Left cardiac atrium (tissue), 4 donors: ENCODE measurements around the gene GPX4. TPM values are rescaled to one million over a fixed set of nuclear protein-coding genes. Genes with fewer than 3 reads are reported as not detected.
"Not testable (repeated sequence)": the region's sequence is repeated elsewhere in the genome, so short reads cannot be mapped to it uniquely, and the experiment has no call there.

ENCODE experiments used
- ATAC-seq, 2 donors: fragments of 200-7000 bp; cut with Tn5 transposase; one replicate each; pipeline ENCODE4 v1.9.1; 2020; ENCODE audit warnings: mild to moderate bottlenecking in 2 of 2, moderate library complexity in 2 of 2
- DNase-seq: peaks from one replicate; pipeline ENCODE4 v3.0.0-alpha.2; 2020
- intact Hi-C, 2 donors: fragments of 100-400 bp; cut with DNase I; formaldehyde crosslinking; loops; one replicate each; pipeline versions ENCODE4 v1.14.1 to v1.15.1; 2022 to 2023
- total RNA-seq, 2 donors: library from RNA; stranded (reverse); fragmentation: NEBNext Ultra II Directional; extraction: Animal tissue kit (Norgen Biotek cat#: 25700); gene quantifications; one replicate each; pipeline ENCODE4 v1.2.1, GENCODE V29; 2021
- donor health status: DM: no; HTN: yes; CAD: no.
- donor health status: DM: no; HTN: yes; CAD: no; lungs with severe emphysema.
- donor health status: DM: yes; HTN: yes; CAD: no.
- donor health status: Dilated cardiomyopathy.

GPX4 gene
- total RNA-seq, 2 donors from 2014 or later, result 378 to 432 TPM

DNA sequence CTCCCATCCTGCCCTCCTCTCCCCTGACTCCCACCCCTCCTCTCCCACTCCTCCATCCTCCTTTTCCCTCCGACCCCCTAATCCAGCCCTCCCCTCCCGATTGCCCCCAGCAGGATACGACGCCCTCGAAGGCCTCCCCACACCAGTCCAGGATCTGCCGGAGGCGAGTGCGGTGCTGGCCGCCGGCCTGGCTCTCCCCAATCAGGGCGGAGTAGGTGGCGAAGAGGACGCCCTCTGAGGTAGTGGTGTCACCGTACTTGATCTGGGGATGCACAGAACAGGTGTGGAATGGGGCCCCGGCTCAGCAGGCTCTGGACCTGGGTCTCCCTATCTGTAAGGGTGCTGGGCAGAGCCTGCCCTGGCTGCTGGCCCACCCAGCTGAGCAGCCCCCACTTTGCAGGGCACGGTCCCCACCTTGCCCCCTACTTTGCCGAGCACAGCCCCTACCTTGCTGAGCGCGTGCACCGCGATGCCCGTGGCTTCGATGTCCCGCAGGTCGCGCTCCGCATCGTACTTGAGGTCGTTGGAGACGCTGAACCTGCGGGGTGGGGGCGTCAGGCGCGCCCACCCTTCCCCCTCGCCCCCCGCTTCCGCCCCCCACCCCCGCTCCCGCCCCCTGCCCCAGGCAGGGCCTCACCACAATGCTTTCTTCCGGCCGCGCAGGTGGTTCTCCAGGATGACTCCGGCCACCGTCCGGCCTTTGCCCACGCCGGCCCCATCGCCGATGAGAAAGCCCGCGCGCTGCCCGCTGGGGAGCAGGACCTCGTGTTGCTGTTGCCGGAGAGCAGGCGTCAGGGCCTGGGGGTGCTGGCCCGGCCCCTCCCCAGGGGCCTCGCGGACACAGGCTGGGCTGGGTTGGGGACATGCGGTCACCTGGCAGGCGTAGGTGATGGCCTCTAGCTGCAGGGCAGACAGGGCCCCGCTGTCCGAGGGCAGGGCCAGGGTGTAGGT, 18.5 kb downstream of the GPX4 start:
- DNase-seq, result peak; percentile 20
- intact Hi-C loops, result no loop called here
- no peak for ATAC-seq

DNA sequence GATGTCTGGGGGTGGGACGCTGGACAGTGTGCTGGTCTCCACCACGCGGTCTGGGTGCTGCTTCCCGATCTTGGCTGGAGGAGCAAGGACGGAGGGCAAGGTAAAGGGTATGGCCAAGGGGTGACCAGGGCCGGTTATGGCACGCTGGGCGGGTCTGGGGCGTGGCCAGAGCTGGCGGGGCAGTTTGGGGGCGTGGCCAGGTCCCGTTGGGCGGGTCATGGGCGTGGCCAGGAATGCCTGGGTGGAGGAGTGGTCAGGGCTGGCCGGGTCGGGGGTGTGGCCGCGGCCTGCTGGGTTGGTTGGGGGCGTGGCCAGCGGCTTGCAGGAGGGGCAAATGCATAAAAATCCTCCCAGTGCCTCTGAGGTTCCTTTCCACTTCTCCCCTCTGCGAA, 19.2 kb downstream of the GPX4 start:
- DNase-seq (peak; percentile 81), ATAC-seq (peak; percentile 70 to 75)
- intact Hi-C loops, result no loop called here

DNA sequence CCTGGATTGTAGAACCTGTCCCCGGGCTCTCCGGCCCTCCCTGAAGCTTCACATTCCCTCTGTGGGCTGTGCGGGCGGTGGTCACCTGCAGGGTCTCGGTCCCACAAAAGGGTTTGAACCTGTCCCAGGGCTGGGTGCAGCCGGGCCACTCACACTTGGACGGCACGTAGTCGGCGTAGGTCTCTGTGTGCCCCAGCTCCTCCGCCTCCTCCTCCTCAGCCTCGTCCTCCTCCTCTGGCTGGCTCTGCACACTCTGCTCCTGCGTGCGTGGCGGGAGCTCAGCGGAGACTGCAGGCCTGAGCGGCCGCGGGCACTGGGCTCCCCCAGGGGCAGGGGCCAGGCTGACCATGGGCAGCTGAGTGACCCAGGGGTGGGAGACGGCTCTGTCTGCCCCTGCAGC, 19.6 kb downstream of the GPX4 start:
- intact Hi-C loops, result no loop called here
- DNase-seq (no peak), ATAC-seq (no peak)

- intact Hi-C loops, result no loop called here
- DNase-seq (peak; percentile 22), ATAC-seq (no peak)
Measured at GRCh38 chr19:1123885-1124677, 20.3 kb downstream of the GPX4 start.

GRCh38 chr19:1125601-1126467, 22.0 kb downstream of the GPX4 start:
- intact Hi-C loops, result no loop called here
- no peak for ATAC-seq
- no peak for DNase-seq

DNA sequence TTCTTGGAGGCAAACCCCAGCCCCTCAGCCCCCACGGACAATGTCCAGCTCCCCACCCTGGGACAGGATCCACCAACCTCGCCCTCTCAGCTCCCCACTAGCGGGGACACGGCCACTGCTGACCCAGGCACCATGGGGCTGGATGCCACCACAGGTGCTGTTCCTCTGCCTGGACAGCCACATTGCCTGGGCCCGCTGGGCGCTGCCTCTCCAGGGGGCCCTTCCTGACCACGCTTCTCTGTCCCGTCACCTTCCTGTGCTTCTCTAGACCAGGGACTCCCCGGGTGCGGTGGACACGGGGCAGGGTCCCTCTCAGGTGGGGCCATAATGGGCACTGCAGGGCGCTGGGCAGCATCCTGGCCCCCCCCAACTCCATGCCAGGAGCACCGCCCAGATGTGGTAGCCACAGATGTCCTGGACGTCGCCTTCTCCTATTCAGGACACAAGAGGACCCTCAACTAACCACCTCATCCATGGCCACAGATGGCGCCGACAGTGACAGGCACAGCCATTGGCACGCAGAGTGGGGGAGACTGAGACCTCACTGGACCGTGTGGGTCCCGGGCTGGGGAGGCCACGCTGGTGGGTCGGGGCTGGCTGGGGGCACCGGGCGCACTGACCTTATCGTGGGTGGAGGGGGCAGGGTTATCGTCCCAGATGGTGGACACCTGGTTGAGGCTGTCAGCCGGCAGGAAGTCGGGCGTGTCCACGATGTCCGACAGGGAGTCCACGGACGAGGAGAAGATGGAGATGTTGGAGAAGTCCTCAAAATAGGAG, 23.4 kb downstream of the GPX4 start:
- intact Hi-C loops, result no loop called here
- ATAC-seq, result no peak
- no peak for DNase-seq

DNA sequence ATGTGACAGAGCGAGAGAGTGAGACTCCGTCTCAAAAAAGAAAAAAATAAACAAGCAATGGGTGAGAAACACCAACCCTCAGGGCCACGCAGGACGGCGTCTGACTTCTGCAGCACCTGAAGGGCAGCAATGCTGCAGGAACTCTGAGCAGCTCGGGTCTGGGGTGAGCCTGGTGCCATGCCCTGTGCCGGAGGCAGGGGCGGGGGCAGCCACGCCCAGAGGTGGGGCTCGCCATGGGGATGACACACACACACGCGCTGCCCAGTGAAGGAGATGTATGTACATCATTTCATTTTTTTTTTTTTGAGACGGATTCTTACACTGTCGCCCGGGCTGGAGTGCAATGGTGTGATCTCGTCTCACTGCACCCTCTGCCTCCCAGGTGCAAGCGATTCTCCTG, 24.3 kb downstream of the GPX4 start:
- no peak for DNase-seq
- ATAC-seq, result no peak
- intact Hi-C loops, result no loop called here

DNA sequence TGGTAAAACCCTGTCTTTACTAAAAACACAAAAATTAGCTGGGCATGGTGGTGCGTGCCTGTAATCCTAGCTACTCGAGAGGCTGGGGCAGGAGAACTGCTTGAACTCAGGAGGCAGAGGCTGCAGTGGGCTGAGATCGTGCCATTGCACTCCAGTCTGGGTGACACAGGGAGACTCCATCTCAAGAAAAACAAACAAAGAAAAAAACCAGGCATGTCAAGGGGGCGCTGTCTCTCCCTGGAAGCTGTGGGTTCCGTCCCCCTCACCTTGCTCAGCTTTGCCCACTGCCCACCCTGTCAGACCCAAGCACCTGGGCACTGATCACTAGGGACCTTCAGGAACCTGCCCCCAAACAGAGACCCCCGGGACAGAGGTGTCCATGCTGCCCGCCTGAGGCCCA, 25.3 kb downstream of the GPX4 start:
- ATAC-seq, DNase-seq: not testable (repeated sequence)

GRCh38 chr19:1129535-1129934, 25.7 kb downstream of the GPX4 start:
- DNase-seq (peak; percentile 26), ATAC-seq (no peak)
- intact Hi-C loops, result no loop called here

More for the DNA sequence above, 25.3 kb downstream of the GPX4 start:
- intact Hi-C loops, result not testable (repeated sequence)

DNA sequence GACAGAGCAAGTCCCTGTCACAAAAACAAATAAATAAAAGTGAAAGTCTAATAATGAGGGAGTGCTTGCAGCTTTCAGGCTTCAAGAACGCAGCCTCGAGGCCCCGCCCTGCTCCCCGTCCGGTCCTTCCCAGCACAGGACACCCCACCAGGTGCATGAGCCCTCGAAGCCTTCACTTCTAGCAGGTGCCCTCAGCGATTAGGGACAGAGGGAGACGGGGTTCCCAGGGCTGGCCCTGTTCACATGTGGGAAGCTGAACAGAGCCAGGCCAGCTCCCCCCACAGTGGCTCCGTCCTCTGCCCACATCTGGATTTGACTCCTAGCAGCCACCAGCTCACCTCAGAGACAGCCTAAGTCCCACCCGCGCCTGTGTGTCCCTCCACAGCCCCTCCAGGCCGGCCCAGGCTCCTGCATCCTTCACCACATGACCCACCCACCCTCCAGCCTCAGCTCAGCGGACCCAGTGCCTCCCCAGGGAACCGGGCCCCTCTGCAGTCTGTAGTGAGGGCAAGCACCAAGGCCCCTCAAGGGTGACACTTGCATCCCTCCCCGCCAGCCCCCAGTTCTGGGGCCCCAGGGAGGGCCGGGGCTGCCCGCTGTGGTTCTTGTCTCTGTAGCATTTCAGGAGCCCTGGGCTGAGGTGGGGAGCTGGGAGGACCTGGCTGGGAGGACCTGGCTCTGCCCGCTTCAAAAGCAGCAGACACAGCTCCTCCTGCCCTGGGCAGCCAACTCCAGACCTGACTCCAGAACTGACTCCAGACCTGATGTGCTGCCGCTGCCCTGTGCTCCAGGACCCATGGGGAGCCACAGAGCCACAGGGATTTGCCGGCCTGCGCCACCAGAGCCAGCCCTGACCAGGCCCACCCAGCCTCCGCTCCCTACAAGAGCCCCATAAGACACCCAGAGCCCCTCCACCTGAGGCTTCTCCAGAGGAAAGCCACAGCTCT, 27.2 kb downstream of the GPX4 start:
- peak; percentile 40 for DNase-seq
- peak in 1 of 2 donors; percentile 4 for ATAC-seq
- intact Hi-C loops, result loop anchor here in 1 of 2 donors (5.0 kb wide), 1 partner anchor 41 kb away; the partner anchor contains the start of gene SBNO2

DNA sequence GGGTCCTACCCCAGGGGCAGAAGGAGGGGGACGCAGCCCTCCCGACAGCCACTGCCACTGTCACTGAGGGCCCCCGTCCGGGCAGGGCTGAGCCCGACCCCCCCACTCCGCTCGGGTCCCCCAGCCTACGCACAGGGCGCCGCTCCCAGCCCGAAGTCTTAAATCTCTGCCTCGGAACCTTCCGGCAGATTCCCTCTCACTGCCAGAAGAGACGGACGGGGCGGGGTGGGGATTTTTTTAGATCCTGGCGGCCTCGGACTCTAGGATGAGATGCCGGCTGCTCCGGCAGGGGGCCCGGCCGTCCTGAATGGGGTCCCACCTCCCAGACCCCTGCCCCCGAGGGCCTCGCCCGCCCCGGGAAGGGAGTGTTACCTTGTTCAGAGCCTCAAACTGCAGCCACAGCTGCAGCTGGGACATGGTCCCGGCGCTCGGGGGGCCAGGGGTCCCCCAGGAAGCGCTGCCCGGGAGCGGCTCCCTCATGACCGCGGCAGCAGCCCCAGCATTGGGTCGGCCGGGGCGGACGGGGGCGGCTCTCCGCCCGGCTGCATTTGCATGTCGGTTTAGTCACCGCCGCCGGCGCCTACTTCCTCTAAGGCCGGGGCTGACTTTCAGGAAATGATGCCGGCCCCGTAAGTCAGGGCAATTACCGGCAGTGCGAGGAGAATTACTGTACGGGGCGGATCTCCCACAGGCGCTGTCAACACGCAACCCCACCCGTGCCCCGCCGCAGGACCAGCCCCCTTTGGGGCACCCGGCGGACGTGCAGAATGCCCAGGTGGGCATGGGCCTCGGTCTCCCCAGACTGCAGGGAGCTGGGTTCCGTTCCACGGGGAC, 28.1 kb downstream of the GPX4 start:
- intact Hi-C loops, result loop anchor here in 1 of 2 donors (5.0 kb wide), 1 partner anchor 40 kb away; the partner anchor contains the start of gene SBNO2
- peak; percentile 77 to 86 for ATAC-seq
- DNase-seq, result peak; percentile 96

DNA sequence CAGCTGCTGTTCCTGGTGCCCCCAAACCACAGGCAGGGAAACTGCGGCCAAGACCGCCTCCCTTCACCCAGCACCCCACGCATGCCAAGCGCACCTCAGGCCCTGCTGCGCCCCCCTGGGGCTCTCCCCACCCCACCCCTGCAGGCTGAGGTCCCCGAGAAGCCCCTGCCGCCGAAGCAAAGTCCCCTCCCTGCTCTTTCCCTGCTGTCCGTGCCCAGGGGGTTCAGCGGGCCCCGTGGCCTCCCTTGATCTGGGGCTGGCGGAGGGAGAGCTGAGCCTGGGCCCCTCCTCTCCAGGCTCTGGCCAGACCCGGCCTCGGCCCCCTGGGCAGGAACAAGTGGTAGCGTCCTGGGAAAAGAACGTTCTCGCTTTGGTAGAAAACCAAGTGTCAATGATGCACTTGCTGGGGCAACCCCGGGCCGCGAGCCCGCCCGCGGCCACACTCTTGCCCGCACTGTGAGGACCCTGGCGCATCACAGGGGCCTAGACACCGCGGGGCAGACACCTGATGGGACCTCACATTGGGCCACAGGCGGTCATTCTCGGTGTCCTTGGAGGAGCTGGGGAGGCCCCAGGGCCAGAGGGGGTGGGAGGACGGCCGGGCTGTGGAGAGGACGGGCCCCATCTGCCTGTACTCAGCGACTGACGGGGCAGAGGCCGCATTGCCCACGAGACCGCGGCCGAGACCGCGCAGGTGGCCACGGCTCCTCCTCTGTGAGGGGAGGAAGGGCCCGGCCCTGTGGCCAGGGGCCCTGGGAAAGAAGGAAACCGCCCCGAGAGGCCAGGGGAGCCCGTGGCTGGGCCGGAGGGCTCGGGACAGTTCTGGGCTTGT, 29.0 kb downstream of the GPX4 start:
- DNase-seq (no peak), ATAC-seq (peak; percentile 5 to 11)
- intact Hi-C loops, result loop anchor here in 1 of 2 donors (5.0 kb wide), 1 partner anchor 40 kb away; the partner anchor contains the start of gene SBNO2

- DNase-seq, result peak; percentile 52
Measured at GRCh38 chr19:1133471-1133929, 29.7 kb downstream of the GPX4 start.

DNA sequence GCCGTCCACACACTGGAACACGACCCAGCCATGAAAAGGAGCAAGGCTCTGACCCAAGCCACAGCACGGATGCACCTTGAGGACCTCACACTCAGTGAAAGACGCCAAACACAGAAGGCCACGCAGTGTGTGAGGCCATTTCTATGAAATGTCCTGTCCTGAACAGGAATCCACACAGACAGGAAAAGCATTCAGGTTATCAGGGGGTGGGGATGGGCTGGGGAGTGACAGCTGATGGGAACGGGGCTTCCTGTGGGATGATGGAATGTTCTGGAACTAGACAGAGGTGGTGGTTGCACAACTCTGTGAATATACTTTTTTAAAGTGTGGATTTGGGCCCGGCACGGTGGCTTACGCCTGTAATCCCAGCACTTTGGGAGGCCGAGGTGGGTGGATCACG, 30.6 kb downstream of the GPX4 start:
- no peak for ATAC-seq
- DNase-seq, result no peak
- intact Hi-C loops, result loop anchor here in 1 of 2 donors (5.0 kb wide), 1 partner anchor 38 kb away; the partner anchor contains the start of gene SBNO2

More at GRCh38 chr19:1133471-1133929, 29.7 kb downstream of the GPX4 start:
- ATAC-seq, result peak in 1 of 2 donors; percentile 1
- intact Hi-C loops, result loop anchor here in 1 of 2 donors (5.0 kb wide), 1 partner anchor 39 kb away; the partner anchor contains the start of gene SBNO2

DNA sequence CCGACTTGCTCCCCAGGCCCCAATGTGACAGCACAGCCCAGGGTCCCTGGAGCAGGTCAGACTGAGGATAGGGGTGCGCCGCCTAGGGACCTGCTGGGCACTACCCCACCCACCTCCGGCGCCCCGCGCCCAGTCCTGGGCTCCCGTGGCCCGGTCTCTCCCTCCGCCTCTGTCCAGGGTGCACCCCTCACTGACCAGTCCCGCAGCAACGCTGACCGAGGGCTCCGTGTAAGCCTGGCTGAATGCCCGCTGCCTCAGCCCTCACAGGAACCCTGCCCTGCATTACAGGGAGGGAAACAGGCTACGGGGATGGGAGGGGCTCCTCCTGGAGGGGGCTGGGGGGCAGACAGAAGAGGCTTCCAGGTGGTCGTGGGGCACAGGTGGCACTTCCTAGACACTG, 31.7 kb downstream of the GPX4 start:
- ATAC-seq (no peak), DNase-seq (no peak)
- intact Hi-C loops, result no loop called here
